DOHH2 (cell line): ENCODE measurements around the gene GRID2.

ENCODE experiments used
- H3F3A ChIP-seq: fragments of 200-600 bp; sonication (generic), shearing (Covaris generic); 2 replicates; pipeline ENCODE4 v1.6.0; 2016; ENCODE audit warnings: antibody characterized with exemption, mild to moderate bottlenecking; ENCODE audit not compliant: control insufficient read depth, insufficient read depth
- H3K27ac ChIP-seq: fragments of 200-600 bp; sonication (generic); 2 replicates; pipeline ENCODE4 v1.5.1; 2014; ENCODE audit warnings: low read depth, mild to moderate bottlenecking, low read length, moderate library complexity
- H3K27me3 ChIP-seq: fragments of 200-600 bp; sonication (generic); 2 replicates; pipeline ENCODE4 v1.6.1; 2014; ENCODE audit warnings: mild to moderate bottlenecking, low read length, mixed read lengths; ENCODE audit not compliant: control insufficient read depth
- H3K36me3 ChIP-seq: fragments of 200-600 bp; sonication (generic); 2 replicates; pipeline ENCODE4 v1.6.1; 2014; ENCODE audit warnings: mild to moderate bottlenecking, low read length, moderate library complexity, mixed read lengths; ENCODE audit not compliant: control insufficient read depth
- H3K4me1 ChIP-seq: fragments of 200-600 bp; sonication (generic); 2 replicates; pipeline ENCODE4 v1.6.1; 2014; ENCODE audit warnings: mild to moderate bottlenecking, low read length, mixed read lengths; ENCODE audit not compliant: control insufficient read depth
- H3K4me2 ChIP-seq: fragments of 200-600 bp; sonication (generic); 2 replicates; pipeline ENCODE4 v1.6.0; 2014; ENCODE audit warnings: mild to moderate bottlenecking, low read length, moderate library complexity
- H3K4me3 ChIP-seq: fragments of 200-600 bp; sonication (generic); 2 replicates; pipeline ENCODE4 v1.5.1; 2014; ENCODE audit warnings: mild to moderate bottlenecking, low read length, mixed read lengths
- H3K79me2 ChIP-seq: fragments of 200-600 bp; sonication (generic); 2 replicates; pipeline ENCODE4 v1.6.1; 2014; ENCODE audit warnings: mild to moderate bottlenecking, low read length, mixed read lengths; ENCODE audit not compliant: control insufficient read depth
- H3K9me2 ChIP-seq: fragments of 200-600 bp; sonication (generic); replicated peaks from 2 replicates; pipeline ENCODE4 v1.6.1; 2014; ENCODE audit warnings: mild to moderate bottlenecking, low read length, mixed read lengths; ENCODE audit not compliant: control insufficient read depth
- H3K9me3 ChIP-seq: fragments of 200-600 bp; sonication (generic); 2 replicates; pipeline ENCODE4 v1.6.1; 2014; ENCODE audit warnings: antibody characterized with exemption, low read length, mixed read lengths; ENCODE audit not compliant: control insufficient read depth, insufficient read depth
- H4K20me1 ChIP-seq: fragments of 200-600 bp; sonication (generic); 2 replicates; pipeline ENCODE4 v1.6.0; 2014; ENCODE audit warnings: low read depth, mild to moderate bottlenecking, antibody characterized with exemption, low read length, moderate library complexity; ENCODE audit not compliant: control insufficient read depth, insufficient read depth
- CTCF ChIP-seq: fragments of 200-600 bp; sonication (generic); IDR thresholded peaks from one replicate; pipeline ENCODE4 v1.5.1; 2014; ENCODE audit warnings: antibody characterized with exemption, mild to moderate bottlenecking, low read depth, low read length; ENCODE audit not compliant: poor library complexity, severe bottlenecking
- EZH2phosphoT487 ChIP-seq: fragments of 200-600 bp; sonication (generic); IDR thresholded peaks from 2 replicates; pipeline ENCODE4 v1.6.1; 2017; ENCODE audit warnings: borderline replicate concordance, mild to moderate bottlenecking, antibody characterized with exemption, low read length, moderate library complexity, mixed read lengths

GRID2 gene

DNA sequence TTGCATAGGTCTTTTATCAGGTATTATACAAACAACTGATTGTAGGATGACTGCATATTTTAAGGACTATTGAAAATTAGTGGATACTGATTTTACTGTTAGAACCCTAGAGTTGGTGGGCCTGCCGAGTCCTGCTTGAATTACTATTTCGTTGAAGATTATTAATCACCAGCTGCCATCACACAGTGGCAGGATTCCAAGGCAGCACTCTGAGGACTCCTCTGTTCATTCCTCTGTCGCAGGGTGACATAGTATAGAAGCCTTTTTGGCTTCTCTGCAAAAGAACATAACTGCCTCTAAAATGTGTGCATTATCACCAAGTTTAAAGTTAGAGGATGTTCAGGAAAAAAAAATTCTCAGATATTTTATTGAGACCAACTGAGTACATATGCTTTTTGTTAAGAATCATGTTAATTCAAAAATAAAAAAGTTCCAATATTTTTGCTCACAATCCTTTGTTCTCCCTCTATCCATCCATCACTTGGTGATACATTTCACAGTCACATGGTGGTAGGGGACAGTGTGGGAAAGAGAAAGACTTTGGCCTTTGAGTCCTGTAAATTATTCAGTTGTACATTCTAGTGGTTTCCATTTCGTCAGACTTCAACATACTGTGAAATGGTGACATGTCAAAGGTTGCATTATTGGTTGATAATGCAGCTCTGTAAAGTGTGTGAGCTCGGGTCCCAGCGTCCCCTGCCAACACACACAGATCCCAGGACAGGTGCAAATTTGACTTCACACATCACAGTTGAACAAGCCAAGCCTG, 332.5 kb downstream of the GRID2 start:
- H3K9me2 ChIP-seq: no peaks in the 10 kb centered on the region
- no peaks in the 10 kb centered on the region for H3K79me2 ChIP-seq
- TF ChIP-seq CTCF (no peak), EZH2phosphoT487 (no peak)
- no peaks in the 10 kb centered on the region for H3K4me1 ChIP-seq
- H4K20me1 ChIP-seq: no peaks in the 10 kb centered on the region
- H3F3A ChIP-seq: no peaks in the 10 kb centered on the region
- H3K4me2 ChIP-seq: no peak overlapping the region
- H3K9me3 ChIP-seq: no peaks in the 10 kb centered on the region; the same call in 1 of the 2 replicates
- H3K36me3 ChIP-seq: no peaks in the 10 kb centered on the region
- no peak overlapping the region for H3K27ac ChIP-seq
- H3K27me3 ChIP-seq: no peaks in the 10 kb centered on the region
- no peak overlapping the region for H3K4me3 ChIP-seq

GRCh38 chr4:92641409-92641808, 337.6 kb downstream of the GRID2 start:
- Histone ChIP-seq H3K27me3 (no peaks in the 10 kb centered on the region), H3K4me3 (no peak overlapping the region), H3K27ac (no peak overlapping the region), H3K9me3 (no peaks in the 10 kb centered on the region), H3F3A (no peaks in the 10 kb centered on the region), H3K9me2 (no peaks in the 10 kb centered on the region), H3K4me2 (no peak overlapping the region), H3K79me2 (no peaks in the 10 kb centered on the region), H3K4me1 (no peaks in the 10 kb centered on the region), H4K20me1 (no peaks in the 10 kb centered on the region), H3K36me3 (no peaks in the 10 kb centered on the region)
- TF ChIP-seq EZH2phosphoT487 (no peak), CTCF (no peak)

- H3F3A ChIP-seq: no peaks in the 10 kb centered on the region
- no peak overlapping the region for H3K4me2 ChIP-seq
- H3K79me2 ChIP-seq: no peaks in the 10 kb centered on the region
- no peaks in the 10 kb centered on the region for H3K27me3 ChIP-seq
- no peaks in the 10 kb centered on the region for H3K9me2 ChIP-seq
- no peaks in the 10 kb centered on the region for H3K9me3 ChIP-seq
- H4K20me1 ChIP-seq: no peaks in the 10 kb centered on the region
- TF ChIP-seq EZH2phosphoT487: no peak
- no peak for TF ChIP-seq CTCF
- H3K4me1 ChIP-seq: no peaks in the 10 kb centered on the region
- H3K27ac ChIP-seq: no peak overlapping the region
- no peaks in the 10 kb centered on the region for H3K36me3 ChIP-seq
- no peak overlapping the region for H3K4me3 ChIP-seq
These were observed 343.1 kb downstream of the GRID2 start for GRCh38 chr4:92646826-92647225.
